GM21367 (cell line): Measurements from ENCODE around the gene COQ5.
"Not testable (repeated sequence)": the region's sequence is repeated elsewhere in the genome, so short reads cannot be mapped to it uniquely, and the experiment has no call there.

Experiments
- ATAC-seq: cut with Tn5 transposase; IDR thresholded peaks from one replicate; pipeline ENCODE4 v1.9.1; 2021; ENCODE audit not compliant: unreplicated experiment

The COQ5 gene

GRCh38 chr12:120529641-120530417, 871 bp upstream of the COQ5 start:
- no peak for ATAC-seq

GRCh38 chr12:120522568-120522967, 6.4 kb downstream of the COQ5 start:
- no peak for ATAC-seq

GRCh38 chr12:120519324-120519723, 9.6 kb downstream of the COQ5 start:
- ATAC-seq, result not testable (repeated sequence)

- no peak for ATAC-seq
These were observed 13.5 kb downstream of the COQ5 start for GRCh38 chr12:120515496-120515895.

GRCh38 chr12:120514002-120514401, 15.0 kb downstream of the COQ5 start:
- no peak for ATAC-seq

- ATAC-seq, result no peak
These were observed 20.4 kb downstream of the COQ5 start for GRCh38 chr12:120508537-120508936.

- ATAC-seq, result no peak
These were observed 24.4 kb downstream of the COQ5 start for GRCh38 chr12:120504587-120504986.

- ATAC-seq, result no peak
These were observed 28.4 kb downstream of the COQ5 start for GRCh38 chr12:120500581-120500980.

GRCh38 chr12:120498870-120499515, 30.0 kb downstream of the COQ5 start:
- ATAC-seq, result no peak

GRCh38 chr12:120497524-120498150, 31.3 kb downstream of the COQ5 start:
- no peak for ATAC-seq

GRCh38 chr12:120496413-120497340, 32.3 kb downstream of the COQ5 start:
- peak; percentile 21 for ATAC-seq

GRCh38 chr12:120495731-120496412, 33.1 kb downstream of the COQ5 start, which contains the start of gene DYNLL1:
TSS of gene DYNLL1 (plus strand) at chr12:120496113. CDS start at chr12:120496422, 309 bp downstream.
- peak; percentile 89 for ATAC-seq

- ATAC-seq, result peak; percentile 4
These were observed 33.7 kb downstream of the COQ5 start for GRCh38 chr12:120495186-120495730.

- ATAC-seq, result no peak
These were observed 38.0 kb downstream of the COQ5 start for GRCh38 chr12:120490833-120491512.

GRCh38 chr12:120490325-120490724, 38.6 kb downstream of the COQ5 start:
- no peak for ATAC-seq

- no peak for ATAC-seq
These were observed 39.9 kb downstream of the COQ5 start for GRCh38 chr12:120489018-120489417.

GRCh38 chr12:120488057-120488640, 40.8 kb downstream of the COQ5 start:
- ATAC-seq, result no peak

- not testable (repeated sequence) for ATAC-seq
These were observed 41.4 kb downstream of the COQ5 start for GRCh38 chr12:120487552-120487951.
